ENCODE measurements around the gene PLEKHA5.

- TF ChIP-seq, protein P1, sequence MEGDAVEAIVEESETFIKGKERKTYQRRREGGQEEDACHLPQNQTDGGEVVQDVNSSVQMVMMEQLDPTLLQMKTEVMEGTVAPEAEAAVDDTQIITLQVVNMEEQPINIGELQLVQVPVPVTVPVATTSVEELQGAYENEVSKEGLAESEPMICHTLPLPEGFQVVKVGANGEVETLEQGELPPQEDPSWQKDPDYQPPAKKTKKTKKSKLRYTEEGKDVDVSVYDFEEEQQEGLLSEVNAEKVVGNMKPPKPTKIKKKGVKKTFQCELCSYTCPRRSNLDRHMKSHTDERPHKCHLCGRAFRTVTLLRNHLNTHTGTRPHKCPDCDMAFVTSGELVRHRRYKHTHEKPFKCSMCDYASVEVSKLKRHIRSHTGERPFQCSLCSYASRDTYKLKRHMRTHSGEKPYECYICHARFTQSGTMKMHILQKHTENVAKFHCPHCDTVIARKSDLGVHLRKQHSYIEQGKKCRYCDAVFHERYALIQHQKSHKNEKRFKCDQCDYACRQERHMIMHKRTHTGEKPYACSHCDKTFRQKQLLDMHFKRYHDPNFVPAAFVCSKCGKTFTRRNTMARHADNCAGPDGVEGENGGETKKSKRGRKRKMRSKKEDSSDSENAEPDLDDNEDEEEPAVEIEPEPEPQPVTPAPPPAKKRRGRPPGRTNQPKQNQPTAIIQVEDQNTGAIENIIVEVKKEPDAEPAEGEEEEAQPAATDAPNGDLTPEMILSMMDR (IDR thresholded peaks at IDR 0.05; ENCODE audit: low read length) = no peak
- no peak for TF ChIP-seq EZH2 (IDR thresholded peaks at IDR 0.05; ENCODE audit: borderline replicate concordance, low read length)
Measured at GRCh38 chr12:19277711-19278110, 148.2 kb downstream of the PLEKHA5 start.

All from OCI-LY1 (cell line).